Cardiac muscle cell (in vitro differentiated cells and primary cell): Measurements from ENCODE around the gene LAMB4. TPM values are rescaled to one million over a fixed set of nuclear protein-coding genes. Genes with fewer than 3 reads are reported as not detected.

Experiments
- DNase-seq, 2 donors: peaks; one replicate each; pipeline versions ENCODE4 v3.0.0 to v3.0.0-alpha.2; 2010 to 2017; ENCODE audit warnings: low read depth in 1 of 2, low spot score in 1 of 2
- H3K27ac ChIP-seq: fragments of 200-600 bp; sonication (generic); 2 replicates; pipeline ENCODE4 v1.5.1; 2016
- H3K27me3 ChIP-seq: fragments of 200-600 bp; sonication (generic); 2 replicates; pipeline ENCODE4 v1.6.0; 2016; ENCODE audit warnings: control low read depth
- H3K36me3 ChIP-seq: fragments of 200-600 bp; sonication (generic); 2 replicates; pipeline ENCODE4 v1.5.1; 2016; ENCODE audit warnings: control low read depth
- H3K4me1 ChIP-seq: fragments of 200-600 bp; sonication (generic); 2 replicates; pipeline ENCODE4 v1.8.1; 2017; ENCODE audit warnings: low read depth, mild to moderate bottlenecking, mixed run types
- H3K4me3 ChIP-seq: fragments of 200-600 bp; sonication (generic); 2 replicates; pipeline ENCODE4 v1.5.1; 2016; ENCODE audit warnings: mild to moderate bottlenecking
- H3K9me3 ChIP-seq: fragments of 200-600 bp; sonication (generic); 2 replicates; pipeline ENCODE4 v1.5.1; 2017; ENCODE audit warnings: low read depth, mild to moderate bottlenecking, control low read depth
- CTCF ChIP-seq: IDR thresholded peaks from 2 replicates; pipeline ENCODE4 v1.5.1; 2012; ENCODE audit warnings: low read depth, mild to moderate bottlenecking, low read length
- polyA plus RNA-seq: library from polyadenylated mRNA; unstranded; fragments of >200 nt; fragmentation: Nextera tagmentation; extraction: Ambion mirVana; gene quantifications from 2 replicates; pipeline ENCODE4 v1.2.1, GENCODE V29; 2016
- total RNA-seq: library from RNA; depleted of rRNA; stranded (reverse); fragments of >200 nt; gene quantifications from 2 replicates; pipeline ENCODE4 v1.2.3, GENCODE V29; 2016

The LAMB4 gene
- total and polyA plus RNA-seq, 2 experiments from 2014 or later, result not detected

- Histone ChIP-seq H3K27ac (no peak overlapping the region), H3K9me3 (no peaks in the 10 kb centered on the region), H3K36me3 (no peaks in the 10 kb centered on the region), H3K4me3 (no peak overlapping the region), H3K4me1 (no peaks in the 10 kb centered on the region), H3K27me3 (peaks cover 8% of the 10 kb centered on the region)
- TF ChIP-seq CTCF, result no peak
- DNase-seq, result no peak
Observed at GRCh38 chr7:108024538-108024937, 105.6 kb downstream of the LAMB4 start.

- DNase-seq, result no peak
- Histone ChIP-seq H3K27me3 (peaks cover 8% of the 10 kb centered on the region), H3K4me1 (peaks cover 18% of the 10 kb centered on the region), H3K9me3 (no peaks in the 10 kb centered on the region), H3K36me3 (no peaks in the 10 kb centered on the region), H3K27ac (no peak overlapping the region), H3K4me3 (no peak overlapping the region)
- TF ChIP-seq CTCF, result no peak
Observed at GRCh38 chr7:108020585-108020984, 109.6 kb downstream of the LAMB4 start.

GRCh38 chr7:108018668-108019067 is 111.5 kb downstream of the LAMB4 start:
- H3K4me1 ChIP-seq, result peaks cover 18% of the 10 kb centered on the region
- TF ChIP-seq CTCF, result no peak
- H3K4me3 ChIP-seq, result no peak overlapping the region
- no peaks in the 10 kb centered on the region for H3K9me3 ChIP-seq
- DNase-seq, result no peak
- peaks cover 8% of the 10 kb centered on the region for H3K27me3 ChIP-seq
- no peaks in the 10 kb centered on the region for H3K36me3 ChIP-seq
- H3K27ac ChIP-seq, result no peak overlapping the region

GRCh38 chr7:108017776-108018151 is 112.4 kb downstream of the LAMB4 start:
- DNase-seq, result peak in 1 of 2 donors; percentile 20
- no peak for TF ChIP-seq CTCF
- Histone ChIP-seq H3K36me3 (no peaks in the 10 kb centered on the region), H3K9me3 (no peaks in the 10 kb centered on the region), H3K27ac (no peak overlapping the region), H3K4me1 (peaks cover 18% of the 10 kb centered on the region), H3K27me3 (no peaks in the 10 kb centered on the region), H3K4me3 (no peak overlapping the region)

GRCh38 chr7:108016841-108017775 is 113.1 kb downstream of the LAMB4 start:
- peak; percentile 52 for TF ChIP-seq CTCF
- DNase-seq, result peak; percentile 56 to 80
- H3K4me1 ChIP-seq, result peaks cover 25% of the 10 kb centered on the region
- H3K4me3 ChIP-seq, result no peak overlapping the region
- H3K9me3 ChIP-seq, result no peaks in the 10 kb centered on the region
- H3K36me3 ChIP-seq, result no peaks in the 10 kb centered on the region
- no peaks in the 10 kb centered on the region for H3K27me3 ChIP-seq
- H3K27ac ChIP-seq, result peak overlapping the region; percentile 20
